Vagina (tissue), 2 donors: ENCODE data around the gene RIC8B.

Experiments
- POLR2A ChIP-seq, 2 donors: fragments of 450-650 bp; IDR thresholded peaks; one replicate each; pipeline ENCODE4 v1.6.1; 2017; ENCODE audit warnings: antibody characterized with exemption in 2 of 2, mild to moderate bottlenecking in 2 of 2, moderate library complexity in 2 of 2
- POLR2AphosphoS5 ChIP-seq, 2 donors: sonication (generic); formaldehyde crosslinking; IDR thresholded peaks; one replicate each; pipeline ENCODE4 v1.9.0; 2017; ENCODE audit warnings: antibody characterized with exemption in 2 of 2, mild to moderate bottlenecking in 2 of 2, low read depth in 1 of 2; ENCODE audit not compliant: insufficient read depth in 1 of 2
- TF ChIP-seq, protein P1 (sequence below), 3 experiments: fragments of 450-650 bp in 2 of 3; fragments of 200-600 bp in 1 of 3; sonication (generic) in 1 of 3; IDR thresholded peaks; one replicate each; pipeline ENCODE4 v1.5.1; 2017 to 2019; ENCODE audit warnings: antibody characterized with exemption in 3 of 3, mild to moderate bottlenecking in 2 of 3, moderate library complexity in 2 of 3

DNA sequence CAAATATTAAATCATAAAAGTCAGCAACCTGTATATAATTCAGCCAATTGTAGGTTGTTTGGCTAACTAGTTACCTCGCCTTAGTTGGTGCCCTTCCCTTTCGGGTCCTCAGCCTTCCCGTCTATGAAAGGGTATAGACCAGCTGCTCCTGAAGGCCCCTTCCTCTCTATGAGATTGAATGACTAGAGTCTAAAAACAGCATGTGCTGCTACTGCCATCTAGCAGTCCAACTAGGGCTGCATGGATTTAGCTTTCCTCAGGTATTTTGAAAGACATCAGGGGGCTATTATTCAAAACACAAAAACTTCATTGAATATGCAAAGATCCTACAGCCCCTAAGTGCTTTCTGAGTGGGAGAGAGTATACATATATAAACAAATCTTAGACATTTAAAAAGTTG lies 144.3 kb downstream of the RIC8B start:
- TF ChIP-seq, protein P1, sequence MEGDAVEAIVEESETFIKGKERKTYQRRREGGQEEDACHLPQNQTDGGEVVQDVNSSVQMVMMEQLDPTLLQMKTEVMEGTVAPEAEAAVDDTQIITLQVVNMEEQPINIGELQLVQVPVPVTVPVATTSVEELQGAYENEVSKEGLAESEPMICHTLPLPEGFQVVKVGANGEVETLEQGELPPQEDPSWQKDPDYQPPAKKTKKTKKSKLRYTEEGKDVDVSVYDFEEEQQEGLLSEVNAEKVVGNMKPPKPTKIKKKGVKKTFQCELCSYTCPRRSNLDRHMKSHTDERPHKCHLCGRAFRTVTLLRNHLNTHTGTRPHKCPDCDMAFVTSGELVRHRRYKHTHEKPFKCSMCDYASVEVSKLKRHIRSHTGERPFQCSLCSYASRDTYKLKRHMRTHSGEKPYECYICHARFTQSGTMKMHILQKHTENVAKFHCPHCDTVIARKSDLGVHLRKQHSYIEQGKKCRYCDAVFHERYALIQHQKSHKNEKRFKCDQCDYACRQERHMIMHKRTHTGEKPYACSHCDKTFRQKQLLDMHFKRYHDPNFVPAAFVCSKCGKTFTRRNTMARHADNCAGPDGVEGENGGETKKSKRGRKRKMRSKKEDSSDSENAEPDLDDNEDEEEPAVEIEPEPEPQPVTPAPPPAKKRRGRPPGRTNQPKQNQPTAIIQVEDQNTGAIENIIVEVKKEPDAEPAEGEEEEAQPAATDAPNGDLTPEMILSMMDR (IDR thresholded peaks at IDR 0.05), result no peak
- no peak for TF ChIP-seq POLR2A (IDR thresholded peaks at IDR 0.05)
- no peak for TF ChIP-seq POLR2AphosphoS5 (IDR thresholded peaks at IDR 0.05; ENCODE audit: insufficient read depth in 1 of 2, low read depth in 1 of 2)
